Fibroblast of lung (primary cell): ENCODE measurements around the gene PTEN. TPM values are rescaled to one million over a fixed set of nuclear protein-coding genes. Genes with fewer than 3 reads are reported as not detected.

Experiments
- DNase-seq, 2 donors: peaks; one replicate each; pipeline versions ENCODE4 v3.0.0 to v3.0.0-alpha.2; 2010; ENCODE audit warnings: low read depth in 2 of 2
- H2AFZ ChIP-seq: 2 replicates; pipeline ENCODE4 v1.5.1; 2012; ENCODE audit warnings: low read length, control low read depth, inconsistent platforms
- H3K27ac ChIP-seq: 2 replicates; pipeline ENCODE4 v1.5.1; 2011; ENCODE audit warnings: low read length, control low read depth; ENCODE audit not compliant: insufficient read depth
- H3K27me3 ChIP-seq: 2 replicates; pipeline ENCODE4 v1.5.1; 2011; ENCODE audit warnings: mild to moderate bottlenecking, low read length; ENCODE audit not compliant: control insufficient read depth, insufficient read depth
- H3K36me3 ChIP-seq: 2 replicates; pipeline ENCODE4 v1.5.1; 2011; ENCODE audit warnings: low read length; ENCODE audit not compliant: control insufficient read depth, insufficient read depth
- H3K4me1 ChIP-seq: 2 replicates; pipeline ENCODE4 v1.5.1; 2011; ENCODE audit warnings: low read length; ENCODE audit not compliant: control insufficient read depth, insufficient read depth; ENCODE audit errors: extremely low read depth
- H3K4me2 ChIP-seq: 2 replicates; pipeline ENCODE4 v1.5.1; 2011; ENCODE audit warnings: low read length, control low read depth; ENCODE audit not compliant: insufficient read depth; ENCODE audit errors: extremely low read depth
- H3K4me3 ChIP-seq, 4 experiments: fragments of 200-600 bp in 1 of 4; sonication (generic) in 1 of 4; replicated peaks in 1 of 4; 2 replicates each; pipeline ENCODE4 v1.5.1; 2011 to 2016; ENCODE audit warnings: low read length in 4 of 4, low read depth in 3 of 4, mild to moderate bottlenecking in 3 of 4, control low read depth in 2 of 4, inconsistent platforms in 1 of 4, mixed read lengths in 1 of 4; ENCODE audit not compliant: insufficient read depth in 1 of 4; ENCODE audit errors: control extremely low read depth in 1 of 4
- H3K79me2 ChIP-seq: 2 replicates; pipeline ENCODE4 v1.5.1; 2012; ENCODE audit warnings: mild to moderate bottlenecking, low read length, inconsistent platforms; ENCODE audit not compliant: control insufficient read depth, insufficient read depth
- H3K9ac ChIP-seq: 2 replicates; pipeline ENCODE4 v1.5.1; 2011; ENCODE audit warnings: mild to moderate bottlenecking, low read length, control low read depth; ENCODE audit not compliant: insufficient read depth
- H3K9me3 ChIP-seq: 2 replicates; pipeline ENCODE4 v1.5.1; 2012; ENCODE audit warnings: low read depth, low read length; ENCODE audit not compliant: control insufficient read depth, insufficient read depth
- H4K20me1 ChIP-seq: 2 replicates; pipeline ENCODE4 v1.5.1; 2011; ENCODE audit warnings: low read length; ENCODE audit not compliant: control insufficient read depth, insufficient read depth; ENCODE audit errors: extremely low read depth
- EZH2 ChIP-seq: IDR thresholded peaks from 2 replicates; pipeline ENCODE4 v1.5.1; 2012; ENCODE audit warnings: low read length, control low read depth, mild to moderate bottlenecking; ENCODE audit errors: missing control alignments
- polyA plus RNA-seq, 2 donors: library from polyadenylated mRNA; depleted of rRNA in 1 of 2; stranded (reverse) in 1 of 2; unstranded in 1 of 2; fragments of >200 nt; gene quantifications; 2 replicates each; pipeline ENCODE4 v1.2.1, GENCODE V29; 2011 to 2012; ENCODE audit warnings: missing spikeins in 1 of 2
- total RNA-seq: library from RNA; depleted of rRNA; stranded (reverse); fragments of >200 nt; gene quantifications from 2 replicates; pipeline ENCODE4 v1.2.1, GENCODE V29; 2014
- TF ChIP-seq, protein P1 (sequence below), 2 donors: IDR thresholded peaks in 1 of 2; conservative IDR thresholded peaks in 1 of 2; 1 replicate in 1 of 2; 2 replicates in 1 of 2; pipeline ENCODE4 v1.5.1; 2011 to 2012; ENCODE audit warnings: low read length in 2 of 2, control low read depth in 1 of 2, inconsistent platforms in 1 of 2, low read depth in 1 of 2, mild to moderate bottlenecking in 1 of 2

The PTEN gene
- total and polyA plus RNA-seq, 2 donors (not counting 1 experiment from before 2014, with no cell fraction given) = 60.2 to 200 TPM

DNA sequence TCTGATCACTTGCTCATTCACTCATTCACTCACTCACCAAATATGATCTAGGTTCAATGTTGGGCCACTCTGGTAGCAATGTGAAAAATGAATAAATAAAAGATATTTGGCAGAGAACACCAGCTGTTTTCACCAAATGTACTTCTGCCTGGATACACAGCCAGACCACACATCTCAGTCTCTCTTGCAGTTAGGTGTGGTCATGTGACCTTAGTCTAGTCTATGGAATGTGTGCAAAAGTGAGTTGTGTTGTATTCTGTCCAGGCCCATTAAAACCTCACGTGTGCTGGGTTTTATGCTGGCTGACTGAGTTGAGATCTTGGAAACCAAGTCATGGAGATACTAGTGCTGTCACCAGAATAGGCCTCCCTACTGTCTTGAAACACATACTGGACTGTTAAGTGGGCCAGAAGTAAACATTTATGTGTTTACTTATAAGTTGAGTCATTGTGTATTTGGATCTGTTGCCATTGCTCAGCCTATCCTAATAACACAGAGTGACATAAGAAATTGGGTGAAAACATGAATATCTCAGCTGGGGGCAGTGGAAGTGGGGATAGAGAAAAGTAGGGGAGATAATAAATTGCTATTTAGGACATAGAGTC lies 145.5 kb downstream of the PTEN start:
- H3K27ac ChIP-seq = no peak overlapping the region
- no peak overlapping the region for H2AFZ ChIP-seq
- no peak overlapping the region for H3K4me3 ChIP-seq
- no peak for TF ChIP-seq EZH2
- TF ChIP-seq, protein P1, sequence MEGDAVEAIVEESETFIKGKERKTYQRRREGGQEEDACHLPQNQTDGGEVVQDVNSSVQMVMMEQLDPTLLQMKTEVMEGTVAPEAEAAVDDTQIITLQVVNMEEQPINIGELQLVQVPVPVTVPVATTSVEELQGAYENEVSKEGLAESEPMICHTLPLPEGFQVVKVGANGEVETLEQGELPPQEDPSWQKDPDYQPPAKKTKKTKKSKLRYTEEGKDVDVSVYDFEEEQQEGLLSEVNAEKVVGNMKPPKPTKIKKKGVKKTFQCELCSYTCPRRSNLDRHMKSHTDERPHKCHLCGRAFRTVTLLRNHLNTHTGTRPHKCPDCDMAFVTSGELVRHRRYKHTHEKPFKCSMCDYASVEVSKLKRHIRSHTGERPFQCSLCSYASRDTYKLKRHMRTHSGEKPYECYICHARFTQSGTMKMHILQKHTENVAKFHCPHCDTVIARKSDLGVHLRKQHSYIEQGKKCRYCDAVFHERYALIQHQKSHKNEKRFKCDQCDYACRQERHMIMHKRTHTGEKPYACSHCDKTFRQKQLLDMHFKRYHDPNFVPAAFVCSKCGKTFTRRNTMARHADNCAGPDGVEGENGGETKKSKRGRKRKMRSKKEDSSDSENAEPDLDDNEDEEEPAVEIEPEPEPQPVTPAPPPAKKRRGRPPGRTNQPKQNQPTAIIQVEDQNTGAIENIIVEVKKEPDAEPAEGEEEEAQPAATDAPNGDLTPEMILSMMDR (conservative IDR thresholded peaks at IDR 0.05 in 1 of 2, IDR thresholded peaks at IDR 0.05 in 1 of 2; ENCODE audit: low read depth in 1 of 2, low read length in 2 of 2) = no peak
- no peaks in the 10 kb centered on the region for H3K79me2 ChIP-seq
- H3K9ac ChIP-seq = no peak overlapping the region
- no peak overlapping the region for H3K4me2 ChIP-seq
- no peaks in the 10 kb centered on the region for H3K27me3 ChIP-seq
- no peaks in the 10 kb centered on the region for H4K20me1 ChIP-seq
- no peaks in the 10 kb centered on the region for H3K4me1 ChIP-seq
- H3K9me3 ChIP-seq = no peaks in the 10 kb centered on the region
- peak; percentile 36 to 47 for DNase-seq
- H3K36me3 ChIP-seq = no peaks in the 10 kb centered on the region

DNA sequence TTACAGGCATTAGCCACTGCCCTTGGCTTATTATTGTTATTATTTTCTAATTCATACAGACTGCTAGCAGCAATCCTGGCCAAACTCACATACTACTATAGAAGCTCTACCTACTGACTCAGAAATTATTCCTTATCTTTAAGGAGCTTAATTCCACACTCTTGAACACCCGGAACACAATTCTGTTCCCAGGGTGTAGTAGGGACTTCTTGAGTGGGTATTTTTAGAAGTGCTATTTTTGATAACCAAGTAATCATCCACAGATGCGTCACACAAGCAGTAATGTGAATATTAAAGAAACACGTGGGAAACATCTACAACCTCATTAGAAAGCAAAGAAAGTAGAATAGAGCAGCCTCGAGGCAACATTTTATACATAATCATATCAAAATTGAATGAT lies 149.2 kb downstream of the PTEN start:
- H4K20me1 ChIP-seq = no peaks in the 10 kb centered on the region
- DNase-seq = no peak
- no peak overlapping the region for H2AFZ ChIP-seq
- H3K4me3 ChIP-seq = no peak overlapping the region
- no peak overlapping the region for H3K9ac ChIP-seq
- H3K4me1 ChIP-seq = no peaks in the 10 kb centered on the region
- no peak overlapping the region for H3K4me2 ChIP-seq
- TF ChIP-seq, protein P1 (conservative IDR thresholded peaks at IDR 0.05 in 1 of 2, IDR thresholded peaks at IDR 0.05 in 1 of 2; ENCODE audit: low read depth in 1 of 2, low read length in 2 of 2) = no peak
- TF ChIP-seq EZH2 = no peak
- no peaks in the 10 kb centered on the region for H3K79me2 ChIP-seq
- H3K27me3 ChIP-seq = no peaks in the 10 kb centered on the region
- H3K27ac ChIP-seq = no peak overlapping the region
- no peaks in the 10 kb centered on the region for H3K36me3 ChIP-seq
- H3K9me3 ChIP-seq = no peaks in the 10 kb centered on the region

DNA sequence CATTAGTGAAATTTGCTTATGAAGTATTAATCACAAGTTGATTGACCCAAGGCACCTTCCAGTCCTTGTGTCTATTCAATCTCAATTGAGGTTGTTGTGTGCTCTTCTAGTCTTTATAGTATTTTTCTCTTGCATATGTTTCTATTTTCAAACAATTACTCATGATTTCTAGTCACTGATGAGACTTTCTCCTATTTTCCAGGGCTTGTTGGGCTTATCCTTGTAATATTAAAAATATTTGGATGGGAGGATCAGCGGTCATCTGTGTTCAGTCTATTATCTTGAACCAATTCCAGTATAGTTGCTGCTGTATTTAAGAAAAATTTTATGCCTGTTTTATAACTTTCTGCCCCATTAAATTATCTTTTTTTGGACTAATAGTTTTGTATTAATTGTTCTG lies 154.4 kb downstream of the PTEN start:
- Histone ChIP-seq H3K9ac (no peak overlapping the region), H3K36me3 (no peaks in the 10 kb centered on the region), H3K4me3 (no peak overlapping the region), H3K4me2 (no peak overlapping the region), H3K79me2 (no peaks in the 10 kb centered on the region), H3K4me1 (no peaks in the 10 kb centered on the region), H3K9me3 (no peaks in the 10 kb centered on the region), H3K27ac (no peak overlapping the region), H4K20me1 (no peaks in the 10 kb centered on the region), H2AFZ (no peak overlapping the region), H3K27me3 (no peaks in the 10 kb centered on the region)
- DNase-seq = no peak
- TF ChIP-seq, protein P1 (conservative IDR thresholded peaks at IDR 0.05 in 1 of 2, IDR thresholded peaks at IDR 0.05 in 1 of 2; ENCODE audit: low read depth in 1 of 2, low read length in 2 of 2) = no peak
- TF ChIP-seq EZH2 = no peak
